Left forelimb (tissue), 1 donor: ENCODE data around the gene KCNK1.

Experiments used
- DNase-seq: peaks from one replicate; pipeline ENCODE4 v3.0.0-alpha.2; 2018; ENCODE audit warnings: low spot score

Gene KCNK1

DNA sequence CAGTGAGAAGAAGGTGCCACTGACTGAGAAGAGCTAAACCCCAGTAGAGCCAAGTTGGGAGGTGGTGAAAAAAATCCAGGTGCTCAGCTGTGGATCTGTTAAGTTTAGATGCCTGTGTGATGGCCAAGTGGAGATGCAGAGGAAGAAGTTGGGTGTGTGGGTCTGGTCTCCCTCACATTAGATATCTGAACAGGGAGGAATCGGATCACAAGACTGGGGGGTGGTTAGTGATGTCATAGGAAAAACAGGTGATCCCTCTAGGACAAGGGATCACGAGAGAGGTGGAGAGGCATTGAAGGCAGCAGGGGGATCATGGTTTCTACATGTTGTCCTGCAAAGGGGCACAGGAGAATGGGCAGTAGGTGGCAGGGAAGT is 22.6 kb downstream of the KCNK1 start:
- DNase-seq: no peak

DNA sequence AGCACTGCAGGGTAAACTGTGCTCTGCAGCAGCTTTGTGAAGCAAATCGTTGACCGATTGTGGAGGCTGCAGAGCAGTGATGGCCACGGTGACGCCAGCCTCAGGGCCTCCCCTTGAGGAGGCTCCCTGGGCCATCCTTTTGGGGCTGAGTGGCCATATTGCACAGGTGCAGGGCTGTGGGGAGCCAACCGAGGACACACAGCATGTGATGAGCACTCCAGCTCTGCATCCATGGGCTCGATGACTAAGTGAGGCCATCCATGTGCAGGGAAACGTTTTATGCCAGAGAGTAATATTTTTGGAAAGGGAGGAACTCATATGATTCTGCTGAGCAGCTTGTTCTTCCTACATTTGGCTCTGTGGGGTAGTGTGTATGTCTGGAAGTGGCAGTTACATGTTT is 24.6 kb downstream of the KCNK1 start:
- DNase-seq: no peak

DNA sequence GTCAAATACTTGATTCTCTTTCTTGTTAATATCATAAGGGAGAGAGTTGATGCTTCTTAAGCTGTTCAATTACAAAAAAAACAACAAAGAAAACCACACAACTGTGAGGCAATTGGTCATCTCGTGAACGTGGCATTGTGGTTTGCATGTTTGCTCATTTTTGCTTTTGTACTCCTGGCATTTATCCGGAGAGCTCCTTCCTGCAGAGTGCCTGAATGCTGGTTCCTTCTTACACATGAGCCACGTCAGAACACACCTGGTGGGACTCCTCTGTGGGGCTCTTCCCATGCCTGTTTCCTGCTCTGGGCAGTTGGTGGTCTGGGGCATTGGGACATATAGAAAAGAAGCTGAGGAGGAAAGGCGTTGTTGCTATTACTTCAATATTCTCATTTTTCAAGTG is 25.7 kb downstream of the KCNK1 start:
- no peak for DNase-seq

DNA sequence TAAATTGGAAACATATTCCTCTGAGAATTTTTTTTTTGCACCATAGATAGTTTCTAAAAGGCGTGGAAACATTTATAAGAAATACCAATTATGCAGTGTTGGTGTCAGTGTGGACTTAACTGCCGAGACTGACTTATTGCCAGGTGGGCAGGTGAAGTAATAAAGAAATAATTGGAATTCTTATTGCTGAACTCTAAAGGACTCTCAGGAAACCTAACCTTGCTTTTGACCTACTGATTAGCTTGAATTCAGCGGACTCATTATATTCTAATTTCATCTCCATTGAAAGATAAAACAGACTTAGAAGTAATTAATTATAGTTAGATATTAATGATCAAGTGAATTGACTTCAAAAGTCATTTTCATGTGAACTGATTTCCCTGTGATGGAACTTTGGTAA is 26.3 kb downstream of the KCNK1 start:
- DNase-seq: no peak

DNA sequence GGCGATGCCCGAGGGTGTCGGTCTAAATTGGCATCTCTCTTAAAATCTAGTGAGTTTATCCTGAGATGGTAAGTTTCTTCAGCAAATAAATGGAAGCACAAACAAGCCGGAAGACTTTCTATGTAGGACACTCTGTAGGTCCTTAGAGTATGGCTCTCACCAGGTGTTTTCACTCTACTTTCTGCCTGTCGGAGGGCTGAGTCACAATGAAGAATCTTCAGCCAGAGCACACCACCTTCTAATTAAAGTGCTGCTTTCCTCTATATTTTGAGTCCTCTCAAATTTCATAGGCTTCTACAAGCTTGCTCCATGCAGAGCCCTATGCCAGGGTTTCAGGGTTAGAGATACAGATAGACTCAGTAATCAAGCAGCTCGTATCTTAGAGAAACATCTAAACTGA is 27.1 kb downstream of the KCNK1 start:
- no peak for DNase-seq

DNA sequence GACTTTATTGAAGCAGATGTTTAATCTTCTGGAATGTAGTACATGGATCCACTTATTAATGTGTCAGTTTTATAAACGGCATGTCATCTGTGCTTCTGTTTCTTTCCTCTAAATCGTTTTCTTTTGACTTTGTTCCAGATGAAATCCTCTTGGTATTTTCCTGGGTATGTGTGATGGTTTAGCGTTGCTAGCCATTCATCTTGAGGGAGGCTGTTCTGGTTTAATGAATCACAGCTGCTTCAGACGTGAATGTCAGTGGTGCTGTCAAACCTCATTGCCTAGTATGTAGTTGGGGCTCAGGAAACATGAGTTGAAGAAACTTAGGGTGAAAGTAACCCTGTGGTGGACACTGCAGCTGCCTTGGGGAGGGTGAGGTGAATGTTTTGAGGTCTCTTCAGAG is 33.2 kb downstream of the KCNK1 start:
- DNase-seq: no peak

DNA sequence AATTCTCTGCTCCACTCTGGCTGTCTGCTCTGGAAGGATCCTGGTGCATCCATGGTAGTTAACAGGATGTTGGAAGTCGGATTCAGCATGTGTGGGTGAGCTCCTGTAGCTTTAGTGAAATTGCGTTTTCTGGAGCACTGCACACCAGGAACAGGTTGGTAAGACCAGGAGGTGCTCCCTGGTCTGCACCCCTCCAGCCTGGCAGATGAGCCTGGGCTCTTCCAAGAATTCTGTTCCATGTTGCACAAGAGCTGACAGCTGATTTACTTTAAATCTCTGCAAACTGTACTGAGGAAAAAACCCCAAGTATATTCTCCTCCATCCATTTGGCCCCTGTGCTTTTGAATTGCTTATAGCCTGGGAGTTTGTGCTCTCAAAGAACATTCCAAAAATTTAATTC is 33.7 kb downstream of the KCNK1 start:
- DNase-seq: no peak

DNA sequence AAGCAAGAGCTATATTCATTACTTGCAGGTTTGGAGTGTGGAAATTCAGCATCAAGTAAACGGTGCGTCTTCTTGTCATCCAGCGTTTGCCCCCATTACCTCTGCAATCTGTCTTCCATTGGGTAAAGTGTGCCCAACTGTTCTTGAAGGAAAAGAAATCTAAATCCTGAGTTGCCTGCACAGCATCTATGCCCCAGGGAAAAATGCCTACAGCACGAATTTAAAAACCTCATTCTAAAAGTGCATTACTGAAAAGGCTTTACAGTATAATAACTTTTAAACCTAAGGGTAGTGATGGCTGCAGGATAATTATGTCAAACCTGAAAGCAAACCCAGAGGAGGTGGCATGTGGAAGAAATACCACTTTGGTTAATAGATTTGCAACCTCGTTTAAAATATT is 37.2 kb downstream of the KCNK1 start:
- DNase-seq: no peak

DNA sequence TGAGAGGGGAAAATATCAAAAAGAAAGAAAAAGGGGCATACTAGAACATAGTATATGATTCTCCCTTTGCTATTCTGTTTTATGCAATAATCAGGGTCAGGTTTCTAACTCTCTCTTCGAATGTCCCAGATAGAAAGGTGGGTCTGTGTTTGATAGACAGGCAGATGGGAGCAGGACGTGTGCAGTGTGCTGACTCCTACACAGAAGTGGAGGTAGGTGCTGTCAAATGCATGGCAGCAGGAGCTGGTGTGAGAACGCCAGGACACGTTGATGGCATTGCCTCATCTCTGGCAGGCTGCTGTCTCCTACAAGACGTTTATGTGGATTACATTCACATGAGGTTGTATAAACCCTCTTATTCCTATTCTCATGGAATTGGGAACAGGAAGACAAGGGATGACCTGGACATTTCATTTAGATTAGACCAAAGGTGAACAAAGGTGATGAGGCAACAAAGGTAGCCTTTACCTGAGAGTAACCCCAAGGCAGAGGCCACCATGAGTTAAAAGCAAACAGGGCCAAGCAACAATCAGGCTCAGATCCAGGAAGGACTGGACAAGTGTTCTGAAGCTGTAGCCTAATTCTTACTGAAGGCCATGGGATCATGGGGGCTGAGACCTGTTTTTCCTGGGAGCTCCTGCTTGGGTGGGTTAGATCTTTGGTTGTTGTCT is 37.8 kb downstream of the KCNK1 start:
- DNase-seq: no peak

DNA sequence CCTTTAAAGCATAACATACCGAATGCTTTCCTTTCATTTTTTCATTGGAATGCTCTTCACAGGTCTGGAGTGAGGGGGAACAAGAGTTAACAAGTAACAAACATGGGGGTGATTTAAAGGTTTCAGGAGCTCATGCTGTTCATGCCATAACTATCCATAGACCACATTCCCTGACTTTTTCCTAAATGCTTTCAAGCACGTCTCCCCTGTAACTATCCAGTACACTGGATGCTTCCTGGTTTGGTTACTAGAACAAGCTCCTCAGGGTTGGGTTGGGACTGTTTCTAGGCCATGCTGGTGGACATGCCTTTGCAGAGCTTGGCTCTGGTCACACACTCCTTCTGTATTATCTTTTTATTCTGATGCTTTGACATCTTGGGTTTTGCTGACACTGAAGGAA is 38.6 kb downstream of the KCNK1 start:
- DNase-seq: no peak

DNA sequence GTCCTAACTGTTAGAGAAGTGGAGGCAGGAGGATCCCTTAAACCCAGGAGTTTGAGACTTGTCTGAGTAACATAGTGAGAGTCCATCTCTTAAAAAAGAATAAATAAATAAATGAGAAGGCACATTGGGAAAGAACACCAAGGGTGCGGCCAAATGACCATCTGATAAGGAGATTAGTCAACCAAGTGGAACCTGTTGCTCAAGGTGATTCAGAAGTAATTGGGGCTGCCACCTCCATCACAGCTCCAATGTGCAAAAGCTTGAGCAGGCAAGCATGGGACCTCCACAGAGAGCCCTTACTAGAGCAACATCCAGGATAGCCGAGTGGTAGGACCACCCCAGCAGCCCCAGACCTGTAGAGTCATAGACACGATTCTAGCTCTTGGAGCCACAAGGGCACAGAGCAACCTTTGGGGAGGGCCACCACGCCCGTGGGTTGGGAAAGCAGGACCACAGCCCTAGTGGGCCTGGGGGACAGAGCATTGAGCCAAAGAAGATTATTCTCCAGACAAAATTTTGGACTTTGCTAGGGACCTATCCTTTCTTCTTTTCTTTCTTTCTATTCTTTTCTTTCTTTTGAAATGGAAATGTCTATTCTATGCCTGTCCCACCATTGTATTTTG is 40.9 kb downstream of the KCNK1 start:
- DNase-seq: no peak

DNA sequence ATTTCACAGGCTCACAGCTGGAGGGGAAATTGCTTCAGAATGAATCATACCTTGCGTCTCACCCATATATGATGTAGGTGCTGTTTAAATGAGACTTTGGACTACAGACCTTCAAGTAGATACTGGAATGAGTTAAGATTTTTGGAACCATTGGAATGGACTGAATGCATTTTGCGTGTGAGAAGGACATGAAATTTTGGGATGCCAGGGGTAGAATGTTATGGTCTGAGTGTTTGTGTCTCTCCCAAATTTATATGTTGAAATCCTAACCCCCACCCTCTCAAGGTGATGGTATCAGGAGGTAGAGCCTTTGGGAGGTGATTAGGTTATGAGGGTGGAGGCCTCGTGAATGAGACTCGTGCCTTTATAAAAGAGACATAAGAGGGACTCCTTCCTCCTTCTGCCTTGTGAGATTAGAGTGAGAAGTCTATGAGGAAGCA is 41.4 kb downstream of the KCNK1 start:
- DNase-seq: no peak

DNA sequence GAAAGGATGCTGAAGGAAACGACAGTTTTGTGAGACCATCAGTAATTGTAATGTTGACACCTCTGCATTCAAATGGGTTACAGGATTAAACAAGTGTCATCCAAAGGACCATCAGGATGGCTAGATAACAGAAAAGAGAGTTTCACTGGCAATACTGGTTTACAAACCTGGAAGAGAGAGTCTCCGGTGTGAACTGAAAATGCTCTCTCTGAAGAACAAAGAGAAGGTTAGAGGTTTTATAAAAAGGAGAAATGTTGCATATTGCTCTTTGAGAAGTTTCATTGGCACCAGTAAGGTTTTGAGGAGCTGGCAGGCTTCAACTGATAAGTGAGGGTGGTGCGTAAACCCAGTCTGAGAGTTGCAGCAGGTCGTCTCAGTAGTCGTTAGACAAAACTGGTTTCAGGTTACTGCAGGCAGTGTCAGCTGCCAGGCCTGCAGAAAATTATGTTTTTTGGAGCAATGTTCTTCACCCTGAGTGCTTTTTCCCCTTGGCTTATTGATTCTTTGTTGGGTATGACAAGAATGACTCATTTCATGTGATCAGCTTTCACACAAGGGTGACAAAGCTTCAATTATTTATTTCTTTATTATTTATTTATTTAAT is 42.2 kb downstream of the KCNK1 start:
- DNase-seq: no peak

DNA sequence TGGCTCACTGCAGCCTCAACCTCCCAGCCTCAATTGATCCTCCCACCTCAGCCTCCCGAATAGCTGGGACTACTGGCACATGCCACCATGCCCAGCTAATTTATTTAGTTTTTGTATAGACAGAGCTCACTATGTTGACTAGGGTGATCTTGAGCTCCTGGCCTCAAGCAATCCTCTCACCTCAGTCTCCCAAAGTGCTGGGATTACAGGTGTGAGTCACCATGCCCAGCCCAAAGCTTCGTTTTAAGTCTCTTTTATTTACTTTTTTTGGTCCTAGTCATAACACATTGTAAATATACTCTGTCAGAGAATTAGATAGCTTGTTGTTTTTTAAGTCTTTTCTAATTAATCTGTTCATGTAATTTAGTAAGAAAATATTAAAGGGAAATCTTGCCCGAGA is 42.8 kb downstream of the KCNK1 start:
- DNase-seq: no peak

DNA sequence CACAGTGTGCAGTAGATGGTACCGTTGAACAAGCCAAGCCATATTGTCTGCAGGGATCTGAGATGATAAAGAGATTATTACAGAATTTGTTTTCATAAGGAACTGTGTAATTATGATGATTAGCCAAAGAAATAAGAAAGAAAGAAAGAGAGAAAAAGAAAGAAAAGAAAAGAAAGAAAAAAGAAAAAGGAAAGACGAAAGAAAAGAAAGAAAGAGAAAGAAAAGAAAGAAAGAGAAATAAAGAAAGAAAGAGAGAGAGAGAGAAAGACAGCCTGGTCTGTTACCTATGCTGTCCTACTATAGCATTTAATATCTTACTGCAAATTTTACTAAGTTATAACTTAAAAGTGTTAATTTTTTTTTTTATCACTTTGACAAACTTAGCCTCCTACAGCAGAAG is 43.6 kb downstream of the KCNK1 start:
- no peak for DNase-seq

DNA sequence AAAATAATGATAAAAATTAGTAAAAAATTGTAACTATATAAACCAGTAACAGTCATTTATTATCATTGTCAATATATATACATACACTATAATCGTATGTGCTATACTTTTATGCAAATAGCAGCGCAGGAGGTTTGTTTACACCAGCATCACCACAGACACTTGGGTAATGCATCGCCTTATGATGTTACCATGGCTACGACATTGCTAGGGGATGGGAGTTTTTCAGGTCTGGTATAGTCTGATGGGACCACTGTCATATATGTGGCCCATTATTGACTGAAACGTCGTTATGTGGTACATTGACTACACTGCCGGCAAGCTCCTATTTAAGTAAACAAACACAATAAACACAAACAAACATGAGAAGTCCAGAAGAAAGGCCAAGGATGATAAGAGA is 45.6 kb downstream of the KCNK1 start:
- DNase-seq: no peak

DNA sequence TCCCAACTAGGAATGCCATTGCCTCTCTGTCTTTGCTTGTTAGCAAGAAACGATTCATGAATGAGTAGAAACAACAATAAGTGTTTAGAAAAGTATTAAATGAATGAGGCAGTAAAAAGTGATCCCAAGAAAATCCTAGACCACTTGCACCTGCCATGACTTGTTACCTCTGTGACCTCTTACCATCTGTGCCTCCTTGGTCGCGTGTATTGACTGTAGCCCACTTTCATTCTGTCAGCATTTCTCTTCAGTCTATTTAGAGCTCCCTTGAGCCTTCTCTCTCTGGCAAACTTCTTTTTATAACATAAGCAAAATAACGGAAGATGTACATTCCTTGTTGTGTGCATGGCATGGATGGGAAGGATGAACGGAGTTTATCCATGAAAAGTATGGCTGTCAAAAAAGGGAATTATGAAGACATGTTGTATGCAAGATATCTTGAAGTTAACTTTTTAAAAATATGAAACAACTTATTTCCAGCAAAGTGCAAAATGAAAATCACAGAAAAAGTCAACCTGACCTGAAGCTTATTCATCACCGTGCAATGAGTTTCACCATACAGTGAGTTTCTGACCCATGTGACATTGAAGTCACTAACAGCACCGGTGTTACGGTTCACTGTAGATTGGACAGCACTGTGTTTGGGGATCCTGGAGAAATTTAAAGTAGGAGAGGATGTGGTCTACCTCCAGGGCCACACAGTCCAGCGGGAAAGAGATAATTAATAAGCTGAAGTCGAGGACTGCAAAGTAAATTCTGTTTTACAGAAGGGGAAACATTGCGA is 47.7 kb downstream of the KCNK1 start:
- DNase-seq: no peak

DNA sequence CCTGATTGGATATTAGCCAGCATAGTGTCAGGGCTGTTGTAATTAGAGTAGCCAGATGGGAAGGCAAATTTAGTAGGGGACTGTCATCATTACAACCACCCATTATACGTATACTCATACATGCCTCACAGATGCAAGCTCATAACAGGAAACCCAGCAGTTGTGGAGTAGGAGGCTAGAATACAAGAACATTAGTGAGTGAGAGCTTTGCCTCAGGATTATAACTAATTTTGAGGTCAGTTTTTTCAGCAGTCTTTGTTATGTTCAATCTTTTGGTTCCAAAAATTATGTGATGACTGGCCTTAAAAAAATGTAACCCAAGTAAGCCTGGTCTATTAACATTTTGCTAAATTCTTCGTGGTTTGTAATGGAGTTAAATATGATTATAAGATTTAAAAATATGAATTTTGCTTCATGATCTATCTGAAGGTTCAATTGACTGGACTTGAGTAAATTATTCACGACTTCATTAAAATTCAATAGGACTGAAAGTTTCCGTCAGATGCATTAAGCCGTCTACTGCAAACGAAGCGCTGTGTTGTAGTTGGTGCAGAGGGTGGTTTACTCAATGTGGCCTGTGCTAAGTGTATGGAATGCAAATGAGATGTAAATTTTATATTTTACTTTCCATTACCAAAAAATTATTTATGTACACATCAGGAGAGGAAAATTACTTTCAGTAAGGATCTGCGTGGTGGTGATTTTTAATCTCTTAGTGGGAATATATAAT is 48.8 kb downstream of the KCNK1 start:
- no peak for DNase-seq

DNA sequence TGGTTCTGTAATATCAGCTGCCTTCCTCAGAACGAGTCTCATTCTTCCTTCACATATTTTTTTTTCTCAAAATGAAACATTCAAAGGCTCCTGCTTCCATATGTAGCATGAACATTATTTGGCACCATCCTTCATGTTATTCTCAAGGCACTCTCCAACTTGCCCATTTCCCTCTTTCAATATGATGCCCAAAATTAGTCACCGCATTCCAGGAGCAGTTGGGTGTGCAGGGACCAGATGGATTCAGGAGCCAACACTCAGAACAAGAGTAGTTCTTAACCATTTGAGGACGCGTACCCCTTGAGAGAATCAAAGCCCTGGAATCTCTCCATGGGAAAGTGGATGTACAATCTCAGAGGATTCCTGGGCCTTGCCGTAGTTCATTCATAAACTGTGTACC is 50.3 kb downstream of the KCNK1 start:
- DNase-seq: no peak

DNA sequence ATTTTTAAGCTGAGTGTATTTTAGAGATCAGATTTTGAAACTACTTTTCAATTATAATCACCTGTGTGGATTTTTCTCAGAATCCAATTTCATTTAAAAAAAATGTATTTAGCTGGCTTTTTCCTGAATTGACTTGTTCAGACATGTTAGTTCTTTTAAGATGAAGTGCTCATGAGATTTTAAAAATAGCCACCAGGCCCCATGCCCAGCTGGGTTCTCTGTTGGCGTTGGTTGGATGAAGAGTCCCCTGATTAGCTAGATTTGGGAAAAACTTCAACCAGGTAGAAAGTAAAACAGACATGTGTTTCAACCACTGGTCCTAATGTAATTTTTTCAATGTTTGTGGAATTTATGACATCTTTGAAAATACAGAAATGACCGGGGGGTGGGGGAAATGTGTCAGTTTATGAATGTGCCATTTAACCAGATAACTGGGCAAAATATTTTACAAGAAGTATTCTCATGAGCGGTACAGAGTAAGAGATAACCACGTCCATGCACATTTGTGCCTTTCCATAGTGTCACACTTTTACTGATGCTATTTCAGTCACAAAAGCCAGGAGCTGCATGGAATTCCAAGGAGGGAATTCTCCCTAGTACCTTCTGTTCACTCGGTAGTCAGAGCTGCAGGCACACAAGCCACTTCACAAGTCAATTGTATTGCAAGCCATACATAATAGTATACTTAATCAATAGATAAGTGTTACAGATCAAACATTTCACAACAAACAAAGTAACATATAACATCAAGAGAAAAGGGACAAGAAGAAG is 51.1 kb downstream of the KCNK1 start:
- no peak for DNase-seq

DNA sequence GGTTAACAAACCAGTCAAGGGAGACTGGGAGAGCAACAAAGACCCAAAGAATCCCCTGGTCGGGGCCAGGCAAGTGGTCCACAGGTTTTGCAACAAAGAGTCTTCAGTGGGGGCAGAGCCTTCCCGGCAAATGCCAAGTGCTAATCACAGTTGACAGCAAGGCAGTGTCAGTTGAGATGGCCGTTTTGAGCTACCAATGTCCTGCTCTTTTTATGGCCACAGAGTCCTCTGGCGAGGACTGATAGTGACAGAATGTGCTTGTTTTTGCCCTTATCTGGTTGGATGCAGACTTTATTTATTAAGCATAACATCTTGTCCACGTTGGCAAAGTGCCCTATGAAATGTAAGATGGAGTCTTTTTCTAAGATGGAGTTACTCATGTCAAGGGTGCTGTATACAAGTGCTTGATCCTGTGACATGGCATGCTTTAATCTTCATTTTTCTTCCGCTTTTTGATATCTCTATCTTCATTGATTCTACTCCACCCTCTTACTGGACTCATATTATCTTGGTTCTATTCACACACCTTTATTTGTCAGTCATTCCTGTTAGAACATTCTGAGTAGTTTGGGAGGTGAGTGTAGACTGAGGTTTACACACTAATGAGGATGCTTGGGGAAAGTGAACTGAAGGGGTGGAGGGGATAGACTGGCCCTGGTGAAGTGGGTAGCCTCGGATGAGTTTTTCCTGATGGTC is 51.8 kb downstream of the KCNK1 start:
- no peak for DNase-seq
